Activated T-cell treated with anti-CD3 and anti-CD28 coated beads, Interleukin-2, amount 50 U/mL, for 48 hours (primary cell): ENCODE data around the gene MTMR4.
"Not testable (repeated sequence)": the region's sequence is repeated elsewhere in the genome, so short reads cannot be mapped to it uniquely, and the experiment has no call there.

Source experiments
- DNase-seq, 2 experiments: peaks; one replicate each; pipeline ENCODE4 v3.0.0-alpha.2; 2020

MTMR4 gene

GRCh38 chr17:58488428-58488890 is 26.0 kb downstream of the MTMR4 start:
- DNase-seq = no peak

- peak; percentile 85 to 87 for DNase-seq
Measured at GRCh38 chr17:58487589-58488427, 26.6 kb downstream of the MTMR4 start, which contains the start of gene HSF5. TSS of gene HSF5 (minus strand) at chr17:58488408. CDS start at chr17:58488274, 134 bp downstream.

GRCh38 chr17:58484600-58484999 is 29.8 kb downstream of the MTMR4 start:
- no peak for DNase-seq

GRCh38 chr17:58481798-58482197 is 32.6 kb downstream of the MTMR4 start:
- DNase-seq = not testable (repeated sequence)

- DNase-seq = no peak
Measured at GRCh38 chr17:58480090-58480489, 34.3 kb downstream of the MTMR4 start.

GRCh38 chr17:58476812-58477211 is 37.6 kb downstream of the MTMR4 start:
- DNase-seq = no peak

- DNase-seq = no peak
Measured at GRCh38 chr17:58475985-58476384, 38.5 kb downstream of the MTMR4 start.

- no peak for DNase-seq
Measured at GRCh38 chr17:58470356-58470755, 44.1 kb downstream of the MTMR4 start.

- no peak for DNase-seq
Measured at GRCh38 chr17:58468944-58469343, 45.5 kb downstream of the MTMR4 start.

- DNase-seq = no peak
Measured at GRCh38 chr17:58455491-58455890, 58.9 kb downstream of the MTMR4 start.

GRCh38 chr17:58452738-58453137 is 61.7 kb downstream of the MTMR4 start:
- no peak for DNase-seq

GRCh38 chr17:58447039-58447975 is 67.1 kb downstream of the MTMR4 start:
- DNase-seq = peak; percentile 78 to 80

- DNase-seq = no peak
Measured at GRCh38 chr17:58446086-58446485, 68.4 kb downstream of the MTMR4 start.
